Mesodermal cell (in vitro differentiated cells): ENCODE data around the gene SLC31A1.
"Not testable (repeated sequence)": the region's sequence is repeated elsewhere in the genome, so short reads cannot be mapped to it uniquely, and the experiment has no call there.

ENCODE experiments used
- H3K27ac ChIP-seq: 2 replicates; pipeline ENCODE4 v1.7.0; 2013; ENCODE audit warnings: mild to moderate bottlenecking, low read depth, low read length, moderate library complexity; ENCODE audit not compliant: severe bottlenecking
- H3K36me3 ChIP-seq: 2 replicates; pipeline ENCODE4 v1.7.1; 2013; ENCODE audit warnings: mild to moderate bottlenecking, low read length, moderate library complexity; ENCODE audit not compliant: control insufficient read depth, insufficient read depth
- H3K4me1 ChIP-seq: one replicate; pipeline ENCODE4 v1.7.1; 2013; ENCODE audit warnings: mild to moderate bottlenecking, low read length; ENCODE audit not compliant: insufficient read depth, control insufficient read depth, poor library complexity, severe bottlenecking
- H3K4me3 ChIP-seq: 2 replicates; pipeline ENCODE4 v1.7.0; 2013; ENCODE audit warnings: low read length, control low read depth, mild to moderate bottlenecking; ENCODE audit not compliant: insufficient read depth, poor library complexity, severe bottlenecking; ENCODE audit errors: extremely low read depth
- H3K9me3 ChIP-seq: 2 replicates; pipeline ENCODE4 v1.7.1; 2013; ENCODE audit warnings: mild to moderate bottlenecking, low read length, moderate library complexity; ENCODE audit not compliant: control insufficient read depth
- WGBS, 2 experiments: methylation state at CpG; one replicate each; pipeline ENCODE4 v1.1.5; 2013; ENCODE audit warnings: missing lambda C conversion rate in 2 of 2; ENCODE audit not compliant: insufficient coverage in 2 of 2; 5-methylcytosine and 5-hydroxymethylcytosine counted together

Gene SLC31A1

GRCh38 chr9:113281356-113281755 lies 60.0 kb downstream of the SLC31A1 start:
- H3K27ac ChIP-seq = no peak overlapping the region
- H3K36me3 ChIP-seq = peaks cover 92% of the 10 kb centered on the region
- H3K4me3 ChIP-seq = no peak overlapping the region
- H3K4me1 ChIP-seq = peaks cover 7% of the 10 kb centered on the region
- no peaks in the 10 kb centered on the region for H3K9me3 ChIP-seq
- WGBS, 2 experiments = 91 to 93% methylated on average over 4 of the region's 4 CpGs

GRCh38 chr9:113289091-113289490 lies 67.7 kb downstream of the SLC31A1 start:
- Histone ChIP-seq H3K27ac (no peak overlapping the region), H3K9me3 (no peaks in the 10 kb centered on the region), H3K4me1 (no peaks in the 10 kb centered on the region), H3K4me3 (no peak overlapping the region), H3K36me3 (peaks cover 91% of the 10 kb centered on the region)
- WGBS, 2 experiments = 100% methylated on average over 2 of the region's 2 CpGs; no CpG with 5 or more reads in 1 of the 2 experiments

- WGBS, 2 experiments = 88 to 99% methylated on average over 6 of the region's 6 CpGs
- no peak overlapping the region for H3K27ac ChIP-seq
- H3K4me3 ChIP-seq = no peak overlapping the region
- no peaks in the 10 kb centered on the region for H3K4me1 ChIP-seq
- H3K36me3 ChIP-seq = peaks cover 81% of the 10 kb centered on the region
- no peaks in the 10 kb centered on the region for H3K9me3 ChIP-seq
These were observed 68.8 kb downstream of the SLC31A1 start for GRCh38 chr9:113290052-113290607.

- WGBS, 2 experiments = 98% methylated on average over 7 of the region's 7 CpGs
- H3K9me3 ChIP-seq = no peaks in the 10 kb centered on the region
- peaks cover 51% of the 10 kb centered on the region for H3K36me3 ChIP-seq
- no peak overlapping the region for H3K27ac ChIP-seq
- no peaks in the 10 kb centered on the region for H3K4me1 ChIP-seq
- H3K4me3 ChIP-seq = no peak overlapping the region
These were observed 72.0 kb downstream of the SLC31A1 start for GRCh38 chr9:113293285-113293878.

- H3K27ac ChIP-seq, H3K4me3 ChIP-seq, H3K9me3 ChIP-seq, H3K4me1 ChIP-seq: not testable (repeated sequence)
- H3K36me3 ChIP-seq = peaks cover 23% of the 10 kb centered on the region
- WGBS, 2 experiments = 95 to 96% methylated on average over 7 of the region's 8 CpGs
These were observed 74.9 kb downstream of the SLC31A1 start for GRCh38 chr9:113296247-113296646.

GRCh38 chr9:113296796-113297558 lies 75.6 kb downstream of the SLC31A1 start:
- WGBS, 2 experiments = 86 to 89% methylated on average over 4 to 7 of the region's 9 CpGs
- Histone ChIP-seq H3K9me3 (no peaks in the 10 kb centered on the region), H3K27ac (no peak overlapping the region), H3K36me3 (peaks cover 16% of the 10 kb centered on the region), H3K4me3 (no peak overlapping the region), H3K4me1 (no peaks in the 10 kb centered on the region)

- Histone ChIP-seq H3K9me3 (no peaks in the 10 kb centered on the region), H3K36me3 (peaks cover 3% of the 10 kb centered on the region), H3K27ac (no peak overlapping the region), H3K4me1 (no peaks in the 10 kb centered on the region), H3K4me3 (no peak overlapping the region)
- 95 to 98% methylated on average over 5 to 8 of the region's 8 CpGs for WGBS, 2 experiments
These were observed 77.0 kb downstream of the SLC31A1 start for GRCh38 chr9:113298311-113298710.

- Histone ChIP-seq H3K9me3 (no peaks in the 10 kb centered on the region), H3K36me3 (no peaks in the 10 kb centered on the region), H3K27ac (no peak overlapping the region), H3K4me3 (no peak overlapping the region), H3K4me1 (no peaks in the 10 kb centered on the region)
- 88 to 90% methylated on average over 7 to 11 of the region's 15 CpGs for WGBS, 2 experiments
These were observed 77.8 kb downstream of the SLC31A1 start for GRCh38 chr9:113298924-113299770.

- Histone ChIP-seq H3K4me1 (no peaks in the 10 kb centered on the region), H3K9me3 (no peaks in the 10 kb centered on the region), H3K36me3 (no peaks in the 10 kb centered on the region), H3K4me3 (no peak overlapping the region), H3K27ac (no peak overlapping the region)
- 85 to 94% methylated on average over 5 to 8 of the region's 8 CpGs for WGBS, 2 experiments
These were observed 78.5 kb downstream of the SLC31A1 start for GRCh38 chr9:113299800-113300292.

- no peaks in the 10 kb centered on the region for H3K4me1 ChIP-seq
- H3K27ac ChIP-seq = no peak overlapping the region
- WGBS, 2 experiments = 86 to 92% methylated on average over 4 to 6 of the region's 8 CpGs
- H3K4me3 ChIP-seq = no peak overlapping the region
- H3K36me3 ChIP-seq = no peaks in the 10 kb centered on the region
- H3K9me3 ChIP-seq = no peaks in the 10 kb centered on the region
These were observed 80.2 kb downstream of the SLC31A1 start for GRCh38 chr9:113301548-113301947.
